Endothelial cell of umbilical vein (primary cell): Measurements from ENCODE around the gene GTSE1. TPM values are rescaled to one million over a fixed set of nuclear protein-coding genes. Genes with fewer than 3 reads are reported as not detected.

Experiments
- BruUV-seq: library from RNA; stranded (reverse); fragments of 400-500 nt; replicated peaks from 2 replicates; lab custom pipeline; 2021; lab: Mats Ljungman, UMichigan
- CTCF ChIA-PET: fragments of 300-600, 350-600 bp; sonication (Branson Sonifier 250); formaldehyde crosslinking; loops from one replicate; lab custom pipeline; 2021; ENCODE audit warnings: antibody characterized with exemption, inconsistent platforms; lab: Charles Lee
- POLR2A ChIA-PET: fragments of 300-600, 350-600 bp; sonication (Branson Sonifier 250); formaldehyde crosslinking; loops from one replicate; lab custom pipeline; 2021; ENCODE audit warnings: antibody characterized with exemption, inconsistent platforms; lab: Charles Lee
- DNase-seq: peaks from one replicate; pipeline ENCODE4 v3.0.0-alpha.2; 2011; ENCODE audit warnings: low read depth, low spot score
- FAIRE-seq: peaks from 2 replicates; lab custom pipeline; 2011; peaks lifted over from hg19 to GRCh38; lab: Jason Lieb, UNC
- H2AFZ ChIP-seq: 2 replicates; pipeline ENCODE4 v1.6.0; 2012; ENCODE audit warnings: low read depth, low read length, control low read depth, inconsistent platforms
- H3K27ac ChIP-seq: 2 replicates; pipeline ENCODE4 v1.5.1; 2011; ENCODE audit warnings: low read depth, mild to moderate bottlenecking, control low read depth, low read length, moderate library complexity; ENCODE audit not compliant: insufficient read depth
- H3K27me3 ChIP-seq, 2 experiments: 2 replicates each; pipeline versions ENCODE4 v1.6.0 to v1.6.1; 2011; ENCODE audit warnings: low read length in 2 of 2, mixed read lengths in 1 of 2; ENCODE audit not compliant: control insufficient read depth in 2 of 2, insufficient read depth in 2 of 2
- H3K36me3 ChIP-seq, 2 experiments: 2 replicates in 1 of 2; 3 replicates in 1 of 2; pipeline ENCODE4 v1.5.1; 2011; ENCODE audit warnings: low read length in 2 of 2, mild to moderate bottlenecking in 1 of 2, moderate library complexity in 1 of 2; ENCODE audit not compliant: control insufficient read depth in 2 of 2, insufficient read depth in 2 of 2; ENCODE audit errors: extremely low read depth in 1 of 2
- H3K4me1 ChIP-seq: 3 replicates; pipeline ENCODE4 v1.5.1; 2011; ENCODE audit warnings: mild to moderate bottlenecking, low read length; ENCODE audit not compliant: control insufficient read depth, insufficient read depth; ENCODE audit errors: extremely low read depth
- H3K4me2 ChIP-seq: 2 replicates; pipeline ENCODE4 v1.6.1; 2011; ENCODE audit warnings: low read length, control low read depth, mixed read lengths; ENCODE audit not compliant: insufficient read depth
- H3K4me3 ChIP-seq, 3 experiments: fragments of 200-600 bp in 1 of 3; sonication (generic), shearing (Covaris generic) in 1 of 3; replicated peaks in 1 of 3; 2 replicates each; pipeline ENCODE4 v1.5.1; 2011 to 2016; ENCODE audit warnings: control low read depth in 3 of 3, low read length in 3 of 3, mild to moderate bottlenecking in 2 of 3, inconsistent platforms in 1 of 3, low read depth in 1 of 3, moderate library complexity in 1 of 3; ENCODE audit not compliant: insufficient read depth in 1 of 3
- H3K79me2 ChIP-seq: 2 replicates; pipeline ENCODE4 v1.6.0; 2012; ENCODE audit warnings: low read length, inconsistent platforms; ENCODE audit not compliant: control insufficient read depth, insufficient read depth
- H3K9ac ChIP-seq: replicated peaks from 2 replicates; pipeline ENCODE3; 2011; ENCODE audit warnings: low read length, control low read depth; ENCODE audit not compliant: insufficient read depth; ENCODE audit errors: extremely low read depth
- H3K9me1 ChIP-seq: replicated peaks from 3 replicates; pipeline ENCODE4 v1.6.0; 2011; ENCODE audit warnings: mild to moderate bottlenecking, low read length; ENCODE audit not compliant: control insufficient read depth, insufficient read depth; ENCODE audit errors: extremely low read depth
- H3K9me3 ChIP-seq: replicated peaks from 2 replicates; pipeline ENCODE4 v1.5.1; 2012; ENCODE audit warnings: low read length, inconsistent platforms; ENCODE audit not compliant: control insufficient read depth, insufficient read depth
- H4K20me1 ChIP-seq: replicated peaks from 2 replicates; pipeline ENCODE3; 2011; ENCODE audit warnings: mild to moderate bottlenecking, low read length; ENCODE audit not compliant: control insufficient read depth, insufficient read depth; ENCODE audit errors: extremely low read depth
- EZH2 ChIP-seq: IDR thresholded peaks from 2 replicates; pipeline ENCODE4 v1.6.1; 2012; ENCODE audit warnings: borderline replicate concordance, low read depth, mild to moderate bottlenecking, moderate library complexity, low read length, inconsistent platforms; ENCODE audit not compliant: severe bottlenecking
- FOS ChIP-seq: IDR thresholded peaks from 2 replicates; pipeline ENCODE4 v1.6.1; 2011; ENCODE audit warnings: mild to moderate bottlenecking, low read length, moderate library complexity, borderline replicate concordance; ENCODE audit not compliant: insufficient read depth
- GATA2 ChIP-seq: IDR thresholded peaks from 2 replicates; pipeline ENCODE4 v1.7.0; 2011; ENCODE audit warnings: low read depth, mild to moderate bottlenecking, moderate library complexity, mixed read lengths, low read length; ENCODE audit not compliant: insufficient read length, insufficient read depth
- JUN ChIP-seq: IDR thresholded peaks from 2 replicates; pipeline ENCODE4 v1.6.1; 2011; ENCODE audit warnings: borderline replicate concordance, low read depth; ENCODE audit not compliant: insufficient read length, insufficient read depth
- MYC ChIP-seq: IDR thresholded peaks from one replicate; pipeline ENCODE4 v1.6.1; 2011; ENCODE audit warnings: mild to moderate bottlenecking, low read depth, low read length
- POLR2A ChIP-seq: IDR thresholded peaks from 2 replicates; pipeline ENCODE4 v1.6.1; 2012; ENCODE audit warnings: low read depth, mild to moderate bottlenecking, control low read depth, low read length
- POLR2AphosphoS5 ChIP-seq: IDR thresholded peaks from 2 replicates; pipeline ENCODE4 v1.6.1; 2012; ENCODE audit warnings: low read depth, mild to moderate bottlenecking, control low read depth, low read length, moderate library complexity; ENCODE audit not compliant: insufficient read depth
- dilution Hi-C: fragments of 300-500 bp; cut with MboI; formaldehyde crosslinking; loops from one replicate; pipeline ENCODE4 v1.15.0; 2019; ENCODE audit warnings: low sequenced_read_pairs; ENCODE audit not compliant: extremely low pct_ligation_motif_present
- intact Hi-C: fragments of 100-400 bp; cut with micrococcal nuclease; formaldehyde crosslinking; loops from one replicate; pipeline ENCODE4 v1.10.0; 2022
- polyA plus RNA-seq, 4 experiments: library from polyadenylated mRNA; depleted of rRNA in 3 of 4; stranded (reverse) in 3 of 4; unstranded in 1 of 4; fragments of >200 nt; gene quantifications; 2 replicates each; pipeline versions ENCODE4 v1.2.1 to v1.2.3, GENCODE V29; 2011 to 2012; ENCODE audit warnings: missing spikeins in 1 of 4
- total RNA-seq: library from RNA; stranded (reverse); gene quantifications from 2 replicates; pipeline ENCODE4 v1.2.3, GENCODE V29; 2021
- TF ChIP-seq, protein P1 (sequence below): IDR thresholded peaks from 2 replicates; pipeline ENCODE4 v1.6.1; 2011; ENCODE audit not compliant: insufficient read depth, insufficient read length
- TF ChIP-seq, protein P2 (sequence below), 2 donors: IDR thresholded peaks; 1 replicate in 1 of 2; 2 replicates in 1 of 2; pipeline ENCODE4 v1.5.1; 2011; ENCODE audit warnings: low read length in 2 of 2, mild to moderate bottlenecking in 2 of 2, moderate library complexity in 2 of 2, control low read depth in 1 of 2, inconsistent platforms in 1 of 2, low read depth in 1 of 2; ENCODE audit not compliant: insufficient read depth in 1 of 2; ENCODE audit errors: extremely low read depth in 1 of 2

The GTSE1 gene
- total and polyA plus RNA-seq, 2 donors (not counting 3 experiments of a cell fraction or from before 2014, with no cell fraction given), result 25.9 to 57.2 TPM

GRCh38 chr22:46354176-46354992 is 57.7 kb downstream of the GTSE1 start:
- POLR2A ChIA-PET, result no interaction called here
- Histone ChIP-seq H2AFZ (no peak overlapping the region), H3K79me2 (no peaks in the 10 kb centered on the region), H3K4me3 (no peak overlapping the region), H3K9me3 (no peaks in the 10 kb centered on the region), H3K9ac (no peak overlapping the region), H3K4me2 (no peak overlapping the region), H3K27ac (no peak overlapping the region), H4K20me1 (no peaks in the 10 kb centered on the region), H3K27me3 (no peaks in the 10 kb centered on the region), H3K4me1 (no peaks in the 10 kb centered on the region), H3K9me1 (no peaks in the 10 kb centered on the region), H3K36me3 (peaks cover 7 to 40% of the 10 kb centered on the region in 2 experiments)
- BruUV-seq, result no TSS peak
- CTCF ChIA-PET, result interaction anchor here (1.2 to 6.0 kb wide), 2 partner anchors 14 to 188 kb away, joined by 6 to 43 read pairs; no protein-coding TSS in a partner anchor
- TF ChIP-seq POLR2A (no peak), FOS (no peak), GATA2 (no peak), EZH2 (no peak), MYC (no peak), POLR2AphosphoS5 (no peak), JUN (no peak)
- TF ChIP-seq, protein P1, sequence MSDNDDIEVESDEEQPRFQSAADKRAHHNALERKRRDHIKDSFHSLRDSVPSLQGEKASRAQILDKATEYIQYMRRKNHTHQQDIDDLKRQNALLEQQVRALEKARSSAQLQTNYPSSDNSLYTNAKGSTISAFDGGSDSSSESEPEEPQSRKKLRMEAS, result no peak
- TF ChIP-seq, protein P2, sequence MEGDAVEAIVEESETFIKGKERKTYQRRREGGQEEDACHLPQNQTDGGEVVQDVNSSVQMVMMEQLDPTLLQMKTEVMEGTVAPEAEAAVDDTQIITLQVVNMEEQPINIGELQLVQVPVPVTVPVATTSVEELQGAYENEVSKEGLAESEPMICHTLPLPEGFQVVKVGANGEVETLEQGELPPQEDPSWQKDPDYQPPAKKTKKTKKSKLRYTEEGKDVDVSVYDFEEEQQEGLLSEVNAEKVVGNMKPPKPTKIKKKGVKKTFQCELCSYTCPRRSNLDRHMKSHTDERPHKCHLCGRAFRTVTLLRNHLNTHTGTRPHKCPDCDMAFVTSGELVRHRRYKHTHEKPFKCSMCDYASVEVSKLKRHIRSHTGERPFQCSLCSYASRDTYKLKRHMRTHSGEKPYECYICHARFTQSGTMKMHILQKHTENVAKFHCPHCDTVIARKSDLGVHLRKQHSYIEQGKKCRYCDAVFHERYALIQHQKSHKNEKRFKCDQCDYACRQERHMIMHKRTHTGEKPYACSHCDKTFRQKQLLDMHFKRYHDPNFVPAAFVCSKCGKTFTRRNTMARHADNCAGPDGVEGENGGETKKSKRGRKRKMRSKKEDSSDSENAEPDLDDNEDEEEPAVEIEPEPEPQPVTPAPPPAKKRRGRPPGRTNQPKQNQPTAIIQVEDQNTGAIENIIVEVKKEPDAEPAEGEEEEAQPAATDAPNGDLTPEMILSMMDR (IDR thresholded peaks at IDR 0.05; ENCODE audit: extremely low read depth in 1 of 2, insufficient read depth in 1 of 2, low read depth in 1 of 2, low read length in 2 of 2), result no peak
- no peak for FAIRE-seq
- dilution Hi-C loops (no loop called here), intact Hi-C loops (no loop called here)
- no peak for DNase-seq
